GM21526 (cell line): Measurements from ENCODE around the gene MYRF.

Source experiments
- ATAC-seq: cut with Tn5 transposase; IDR thresholded peaks from one replicate; pipeline ENCODE4 v1.9.1; 2021; ENCODE audit warnings: moderate library complexity; ENCODE audit not compliant: unreplicated experiment, low FRiP score

The MYRF gene

DNA sequence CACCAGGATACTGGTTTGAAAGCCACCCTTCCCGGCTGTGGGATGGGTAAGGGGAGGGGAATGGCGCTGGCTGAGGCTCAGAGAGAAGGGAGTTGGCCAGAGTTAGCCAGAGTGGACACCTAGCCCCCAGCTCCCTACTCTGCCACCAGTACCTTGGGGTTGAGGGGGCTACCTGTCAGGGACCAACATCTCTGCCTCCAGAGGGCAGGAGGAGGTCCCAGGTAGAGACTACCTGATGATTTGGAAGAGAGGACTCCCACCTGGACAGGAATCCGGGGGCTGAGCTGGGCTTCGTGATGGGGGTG, 3.7 kb downstream of the MYRF start:
- no peak for ATAC-seq

DNA sequence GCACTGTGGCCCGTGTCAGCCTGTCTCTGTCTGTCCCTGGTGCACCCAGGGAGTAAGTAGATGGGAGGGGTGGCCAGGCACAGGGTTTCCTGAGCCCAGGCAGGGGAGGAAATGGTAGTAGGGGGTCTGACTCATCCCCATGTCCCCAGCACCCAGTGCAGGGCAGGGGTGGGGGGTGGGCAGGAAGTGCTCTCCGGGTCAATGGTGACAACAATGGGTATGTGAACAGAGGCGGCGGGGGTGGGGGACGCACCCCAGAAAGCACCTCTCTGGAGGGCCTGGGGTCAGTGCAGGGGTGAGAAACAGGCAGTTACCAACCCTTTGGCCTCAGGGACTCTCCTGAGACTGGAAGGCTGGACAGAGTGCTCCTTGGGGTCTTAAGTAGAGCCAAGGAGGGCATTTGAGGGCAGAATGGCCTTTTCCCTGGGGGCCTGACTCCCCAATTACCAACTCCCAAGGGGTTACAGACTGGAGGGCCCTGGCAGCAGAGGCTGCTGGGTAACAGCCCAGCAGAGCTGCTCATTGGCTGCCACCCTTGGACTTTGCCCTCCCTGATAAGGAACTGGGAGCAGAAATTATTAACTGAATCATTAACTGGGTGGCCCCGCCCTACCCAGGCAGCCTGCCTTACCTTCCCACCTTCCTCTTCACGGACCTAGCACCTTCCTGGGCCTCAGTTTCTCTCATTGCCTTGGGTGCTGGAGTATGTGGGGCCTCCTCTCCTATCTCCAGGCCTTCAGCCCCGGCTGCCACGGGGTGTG, 4.2 kb downstream of the MYRF start:
- no peak for ATAC-seq

DNA sequence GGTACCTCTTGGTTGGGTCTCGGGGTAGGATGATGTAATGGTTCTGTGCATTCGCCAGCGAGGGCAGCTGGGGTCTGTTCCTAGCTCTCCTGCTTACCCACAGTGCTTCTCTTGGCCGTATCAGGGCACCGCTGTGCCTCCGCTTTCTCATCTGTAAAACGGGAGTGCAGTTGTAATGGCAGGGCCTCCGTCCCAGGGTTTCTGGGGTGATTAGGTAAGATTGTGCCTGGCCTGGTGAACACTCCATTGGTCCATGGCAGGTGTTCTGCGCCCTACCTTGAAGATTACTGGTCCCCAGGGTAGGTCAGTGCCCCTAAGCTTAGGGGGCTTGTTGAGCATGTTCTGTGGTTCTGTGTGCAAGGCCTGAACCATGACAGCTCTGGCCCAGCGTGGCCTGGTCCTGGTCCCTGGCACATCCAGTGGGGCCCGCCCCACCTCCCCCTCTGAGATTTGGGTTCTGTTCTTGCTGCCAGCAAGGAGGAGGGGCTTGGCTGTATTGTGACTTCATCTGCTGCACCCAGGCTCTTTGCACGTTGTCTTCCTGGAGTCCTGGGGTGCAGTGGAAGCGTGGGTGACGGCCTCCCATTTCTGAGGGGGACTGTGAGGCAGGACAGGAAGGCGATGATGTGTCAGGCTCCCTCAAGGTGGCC, 4.9 kb downstream of the MYRF start:
- no peak for ATAC-seq

DNA sequence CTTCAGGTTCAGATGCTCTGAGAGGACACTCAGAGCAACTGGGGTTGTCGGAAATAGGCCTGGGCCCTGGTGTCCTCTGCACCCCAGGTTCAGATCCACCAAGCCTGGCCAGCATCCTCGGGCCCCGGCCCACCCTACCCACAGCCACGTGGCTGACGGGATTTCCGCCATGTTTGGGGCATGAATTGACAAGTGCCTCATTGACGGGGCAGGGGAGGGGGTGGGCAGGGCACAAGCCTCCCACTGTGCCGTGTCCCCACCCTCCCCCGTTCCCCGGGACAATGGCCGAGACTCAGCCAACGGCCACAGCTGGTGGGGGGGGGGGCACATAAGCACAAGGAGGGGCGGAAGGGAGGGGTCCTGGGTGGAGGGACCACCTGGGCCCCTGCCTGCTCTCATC, 8.5 kb downstream of the MYRF start:
- no peak for ATAC-seq

DNA sequence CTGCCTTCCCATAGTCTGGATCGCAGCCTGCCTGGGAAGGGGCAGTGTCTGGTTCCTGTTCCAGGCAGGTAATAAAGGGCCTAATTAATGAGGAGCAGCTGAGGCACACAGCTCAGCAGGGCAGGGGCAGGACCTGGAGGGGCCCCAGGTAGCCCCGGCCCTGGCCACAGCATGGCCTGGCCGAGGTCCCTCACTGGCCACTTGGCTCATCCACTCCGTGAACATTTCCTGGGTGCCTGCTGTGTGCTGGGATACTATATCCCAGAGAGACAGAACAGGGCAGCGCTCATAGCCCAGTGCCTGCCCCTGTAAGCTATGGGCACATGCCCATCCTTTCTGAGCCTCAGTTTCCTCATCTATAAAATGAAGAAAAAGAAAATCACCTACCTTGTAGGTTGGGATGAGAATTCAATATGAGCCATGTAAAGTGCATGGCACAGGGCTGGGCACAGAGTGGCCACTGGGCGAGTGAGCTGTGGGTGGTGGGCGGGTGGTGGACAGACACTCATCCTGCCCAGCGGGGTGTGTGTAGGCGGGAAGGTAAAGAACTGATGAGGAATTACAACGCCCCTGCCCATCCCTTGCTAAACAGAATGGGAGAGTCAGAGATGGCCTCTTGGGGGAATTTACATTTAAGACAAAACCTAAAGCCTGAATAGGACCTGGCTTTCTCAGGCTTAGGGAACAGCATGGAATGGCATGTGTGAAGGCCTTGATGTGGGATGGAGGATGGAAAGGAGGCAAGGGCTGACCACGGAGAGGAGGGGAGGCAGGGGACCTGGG, 9.2 kb downstream of the MYRF start:
- no peak for ATAC-seq

DNA sequence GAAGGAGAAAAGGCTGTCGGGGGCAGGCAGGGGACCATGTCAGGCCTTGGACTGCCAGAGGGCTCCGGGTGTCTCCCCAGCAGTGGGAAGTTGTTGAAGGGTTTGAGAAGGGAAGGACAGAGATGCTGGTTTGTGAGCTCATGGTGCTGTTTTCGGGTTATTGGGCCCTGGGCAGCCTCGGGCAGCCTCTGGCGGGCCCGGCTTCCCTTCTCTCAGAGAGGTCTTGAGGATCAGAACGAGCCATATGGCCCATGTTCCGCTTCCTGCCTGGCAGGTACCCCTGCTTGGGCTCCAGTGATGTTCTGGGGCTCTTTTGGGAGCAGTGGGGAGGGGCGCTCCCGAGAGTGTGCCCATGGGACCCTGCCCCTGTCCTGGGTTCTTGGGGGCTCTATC, 9.8 kb downstream of the MYRF start:
- ATAC-seq, result no peak

DNA sequence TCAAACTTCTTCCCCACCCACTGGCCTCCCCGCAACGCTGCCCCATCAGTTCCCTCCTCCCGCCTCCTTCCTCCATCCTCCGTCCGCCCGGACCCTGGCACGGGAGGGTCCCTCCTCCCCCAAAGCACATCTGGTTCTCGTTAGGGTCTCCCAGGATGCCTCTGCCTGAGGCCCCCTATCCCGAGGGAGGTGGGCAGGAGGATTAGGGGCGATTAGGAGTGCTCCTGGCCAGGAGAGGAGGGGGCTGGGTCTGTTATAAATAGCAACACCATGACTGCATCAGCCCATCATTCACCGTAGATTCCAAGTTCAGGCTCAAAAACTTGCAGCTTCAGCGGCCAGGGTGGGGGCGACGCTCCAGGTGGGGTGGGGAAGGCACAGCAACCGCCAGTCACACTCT, 10.4 kb downstream of the MYRF start:
- ATAC-seq, result no peak

DNA sequence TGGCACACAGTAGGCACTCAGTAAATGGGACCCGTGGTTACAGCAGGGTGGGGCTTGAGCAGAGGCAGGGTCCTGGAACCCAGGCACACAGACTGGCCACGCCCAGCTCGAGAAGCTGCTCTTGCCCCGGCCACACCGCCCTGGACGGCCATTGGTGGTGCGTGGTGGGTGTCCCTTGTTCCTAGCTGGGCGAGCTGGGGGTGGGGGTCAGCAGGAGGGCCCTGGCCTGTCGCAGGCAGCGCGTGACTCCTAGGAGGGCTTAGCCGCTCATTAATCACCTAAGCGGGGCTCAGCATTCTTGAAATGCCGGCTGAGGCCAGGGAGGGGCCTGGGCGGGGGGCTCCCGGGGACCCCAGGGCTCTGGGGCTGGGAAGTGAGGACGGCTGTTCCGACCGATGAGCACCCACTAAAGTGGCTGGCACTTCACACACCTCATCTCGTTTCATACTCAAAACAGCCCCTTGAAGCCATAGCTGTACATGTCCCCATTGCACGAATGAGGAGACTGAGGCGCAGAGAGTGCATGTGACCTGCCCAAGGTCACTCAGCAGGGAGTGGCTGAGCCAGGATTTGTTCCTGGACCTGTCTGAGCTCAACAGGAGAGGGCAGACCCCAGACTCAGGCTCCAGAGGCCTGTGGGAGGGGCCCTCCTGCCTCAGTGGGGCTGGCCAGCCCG, 11.6 kb downstream of the MYRF start:
- no peak for ATAC-seq

DNA sequence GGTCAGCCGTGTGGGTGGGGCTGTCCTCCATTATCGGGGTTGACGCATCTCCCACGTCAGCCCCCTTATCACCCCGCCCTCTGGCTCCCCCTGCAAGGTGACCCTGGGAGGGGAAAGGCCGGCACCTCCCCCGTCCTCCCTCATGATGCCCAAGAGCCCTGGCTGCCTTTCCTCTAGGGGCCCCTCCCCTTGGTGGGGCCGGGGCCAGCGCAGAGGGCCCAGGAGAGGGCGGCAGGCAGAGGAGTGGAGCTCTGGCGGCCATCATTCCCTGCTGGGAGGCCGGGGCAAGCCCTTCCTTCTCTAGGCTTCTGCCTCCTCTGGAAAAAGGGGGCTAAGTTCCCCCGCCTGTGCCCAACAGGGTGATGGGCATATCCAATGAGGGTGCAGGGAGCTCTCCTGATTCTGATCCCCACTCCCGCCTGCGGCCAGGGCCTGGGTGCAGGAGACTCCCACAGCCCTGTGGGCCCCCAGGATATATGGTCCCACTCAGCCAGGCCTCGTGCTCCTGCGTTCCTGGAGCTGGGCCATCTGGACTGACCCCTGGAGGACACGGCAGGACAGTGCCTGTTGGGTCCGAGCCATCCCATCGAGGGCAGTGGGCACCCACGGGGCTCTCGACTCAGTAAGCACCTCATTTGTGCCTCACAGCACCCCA, 12.3 kb downstream of the MYRF start:
- no peak for ATAC-seq

DNA sequence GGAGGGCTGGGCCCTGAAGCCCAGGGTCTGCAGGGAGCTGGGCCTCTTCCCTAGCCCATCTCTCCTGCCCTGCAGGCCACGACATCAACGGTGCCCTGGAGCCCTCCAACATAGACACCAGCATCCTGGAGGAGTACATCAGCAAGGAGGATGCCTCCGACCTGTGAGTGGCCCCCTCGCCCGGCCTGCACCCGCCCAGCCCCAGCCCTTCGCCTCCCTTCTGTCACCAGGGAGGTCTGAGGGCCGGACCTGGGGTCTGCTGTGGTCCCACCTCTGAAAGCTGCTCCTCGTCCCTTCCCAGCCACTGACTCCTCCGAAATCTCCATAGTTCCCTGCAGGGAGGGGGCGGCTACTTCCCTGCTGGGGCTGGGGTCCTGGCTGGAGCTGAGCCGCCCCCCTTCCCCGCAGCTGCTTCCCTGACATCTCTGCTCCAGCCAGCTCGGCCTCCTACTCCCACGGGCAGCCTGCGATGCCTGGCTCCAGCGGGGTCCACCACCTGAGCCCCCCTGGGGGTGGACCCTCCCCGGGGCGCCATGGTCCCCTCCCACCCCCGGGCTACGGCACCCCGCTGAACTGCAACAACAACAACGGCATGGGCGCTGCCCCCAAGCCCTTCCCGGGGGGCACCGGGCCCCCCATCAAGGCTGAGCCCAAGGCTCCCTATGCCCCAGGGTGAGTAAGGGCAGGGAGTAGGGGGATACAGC, 13.3 kb downstream of the MYRF start:
- ATAC-seq, result no peak

DNA sequence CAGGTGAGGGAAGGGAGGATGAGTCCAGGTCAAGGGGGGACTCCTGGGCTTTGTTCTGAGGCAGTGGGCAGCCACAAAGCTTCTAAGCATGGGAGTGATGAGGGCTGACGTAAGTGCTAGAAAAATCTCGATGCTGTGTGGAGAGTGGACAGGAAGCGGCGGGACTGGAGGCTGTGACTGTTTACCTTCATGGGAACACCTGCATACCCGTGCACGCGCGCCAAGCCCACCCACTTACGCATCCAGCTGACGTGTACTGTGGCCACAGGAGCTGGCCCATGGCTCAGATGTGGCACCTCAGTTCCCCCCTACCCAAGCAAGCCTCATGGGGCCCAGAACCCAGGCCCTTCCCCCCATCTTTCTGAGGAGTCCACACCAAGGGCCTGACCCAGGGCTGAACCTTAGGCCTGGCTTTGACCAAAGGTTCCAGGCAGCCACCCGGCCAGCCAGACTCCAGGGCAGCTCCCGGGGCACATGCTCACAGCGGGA, 14.0 kb downstream of the MYRF start:
- ATAC-seq, result no peak

DNA sequence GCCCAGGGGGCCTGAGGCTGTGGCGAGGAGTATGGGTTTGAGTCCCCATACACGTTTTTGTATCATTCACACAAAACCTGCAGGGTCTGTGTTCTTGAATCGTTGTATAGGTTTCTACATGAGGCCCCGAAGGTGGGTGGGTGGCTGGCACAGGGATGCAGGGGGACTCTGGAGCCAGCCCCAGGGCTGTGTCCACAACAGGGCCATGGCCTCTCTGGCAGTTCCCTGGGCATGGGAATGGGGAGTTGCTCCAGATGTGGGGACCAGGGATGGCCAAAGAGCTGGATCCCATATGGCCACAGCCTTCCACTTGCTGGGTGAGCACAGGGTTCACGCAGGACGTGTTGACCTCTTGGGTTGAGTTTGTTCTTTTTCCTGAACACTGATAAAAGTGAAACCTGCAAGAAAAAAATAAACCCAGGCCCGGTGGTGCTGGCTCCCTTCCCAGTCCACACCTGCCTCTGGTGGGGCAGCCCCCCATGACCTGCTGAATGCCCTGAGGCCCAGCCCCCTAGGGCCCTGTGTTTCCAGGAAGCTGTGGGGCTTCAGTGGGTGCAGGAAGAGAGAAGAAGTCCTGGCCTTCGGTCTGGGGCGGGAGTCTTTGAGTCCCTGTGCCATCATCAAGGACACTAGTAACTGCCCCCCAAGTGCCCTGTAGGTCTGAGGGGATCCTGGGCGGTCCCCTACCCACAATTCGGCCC, 16.1 kb downstream of the MYRF start:
- ATAC-seq, result no peak

DNA sequence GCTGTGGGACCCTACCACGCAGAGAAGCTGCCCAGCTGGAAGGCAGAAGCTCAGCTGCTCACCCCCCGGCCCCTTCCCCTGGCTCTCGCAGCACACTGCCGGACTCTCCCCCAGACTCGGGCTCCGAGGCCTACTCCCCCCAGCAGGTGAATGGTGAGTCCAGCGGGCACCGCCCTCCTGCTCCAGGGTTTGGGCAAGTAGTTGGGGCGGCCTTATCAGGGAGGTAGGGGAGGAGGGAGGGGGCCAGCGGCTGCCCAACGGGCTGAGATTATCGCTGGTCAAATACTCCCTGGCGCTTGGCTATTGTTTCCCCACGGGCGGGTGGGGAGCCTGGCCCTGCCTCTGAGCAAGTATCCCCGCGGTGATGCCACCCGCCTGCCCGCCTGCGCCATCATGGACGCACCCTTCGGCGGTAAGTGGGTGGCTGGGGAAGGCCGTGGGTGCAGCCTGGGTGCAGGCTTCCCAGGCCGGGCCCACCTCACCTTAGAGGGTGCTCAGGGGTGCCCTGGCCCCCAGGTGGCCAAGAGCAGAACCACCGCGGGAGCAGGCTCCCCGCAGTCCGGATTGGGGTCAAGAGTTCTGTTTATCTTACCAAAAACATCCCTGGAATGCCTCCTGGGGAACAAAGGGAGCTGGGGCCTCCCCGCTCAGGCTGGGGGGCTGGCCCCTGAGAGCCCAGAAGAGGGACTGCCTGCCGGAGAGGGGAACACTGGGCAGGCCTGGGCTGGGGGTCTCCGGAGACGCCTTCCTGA, 16.9 kb downstream of the MYRF start:
- ATAC-seq, result no peak

DNA sequence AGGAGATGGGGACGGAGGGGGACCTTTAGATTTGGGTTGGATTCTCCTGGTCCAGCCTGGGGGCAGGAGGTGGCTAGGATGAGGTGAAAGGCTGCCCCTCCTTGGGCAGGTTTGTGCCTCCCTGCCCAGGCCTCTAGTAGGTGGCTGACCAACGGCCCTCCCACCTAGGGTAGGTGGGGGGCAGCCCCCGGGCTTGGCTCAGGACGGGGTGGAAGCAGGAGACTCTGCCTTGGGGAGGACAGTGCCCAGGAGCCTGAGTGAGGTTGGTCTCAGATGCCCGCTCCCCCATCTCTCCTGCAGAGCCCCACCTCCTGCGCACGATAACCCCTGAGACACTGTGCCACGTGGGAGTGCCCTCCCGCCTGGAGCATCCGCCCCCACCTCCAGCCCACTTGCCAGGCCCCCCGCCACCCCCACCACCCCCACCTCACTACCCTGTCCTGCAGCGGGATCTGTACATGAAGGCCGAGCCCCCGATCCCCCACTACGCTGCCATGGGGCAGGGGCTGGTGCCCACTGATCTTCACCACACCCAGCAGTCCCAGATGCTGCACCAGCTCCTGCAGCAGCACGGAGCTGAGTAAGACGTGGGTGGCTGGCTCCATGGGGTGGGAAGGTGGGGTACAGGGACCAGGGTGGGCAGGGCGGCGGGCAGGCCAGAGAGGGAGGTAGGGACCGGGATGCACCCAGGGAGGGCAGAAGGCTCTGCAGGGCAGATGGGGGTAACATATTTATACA, 17.7 kb downstream of the MYRF start:
- ATAC-seq, result no peak

DNA sequence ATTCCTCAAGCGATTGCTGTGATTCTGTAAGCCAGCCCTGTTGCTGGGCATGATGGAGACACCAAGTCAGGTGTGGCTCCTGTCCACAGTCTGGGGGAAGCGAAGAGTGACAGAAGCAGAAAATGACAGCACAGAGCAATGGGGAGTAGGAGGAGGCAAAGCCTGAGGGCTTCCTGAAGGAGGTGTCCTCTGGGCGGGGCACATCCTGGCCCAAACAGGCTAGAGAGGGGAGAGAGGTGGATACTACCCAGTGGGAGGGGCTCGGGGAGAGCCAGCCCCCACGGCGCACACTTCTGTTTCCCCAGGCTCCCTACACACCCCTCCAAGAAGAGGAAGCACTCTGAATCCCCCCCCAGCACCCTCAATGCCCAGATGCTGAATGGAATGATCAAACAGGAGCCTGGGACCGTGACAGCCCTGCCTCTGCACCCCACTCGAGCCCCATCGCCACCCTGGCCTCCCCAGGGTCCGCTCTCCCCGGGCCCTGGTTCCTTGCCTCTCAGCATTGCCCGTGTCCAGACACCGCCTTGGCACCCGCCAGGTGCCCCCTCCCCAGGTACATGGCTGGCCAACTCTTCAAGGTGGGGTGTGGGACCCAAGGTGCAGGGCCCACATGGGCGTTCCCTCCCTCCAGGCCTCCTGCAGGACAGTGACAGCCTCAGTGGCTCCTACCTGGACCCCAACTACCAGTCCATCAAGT, 18.9 kb downstream of the MYRF start:
- no peak for ATAC-seq

DNA sequence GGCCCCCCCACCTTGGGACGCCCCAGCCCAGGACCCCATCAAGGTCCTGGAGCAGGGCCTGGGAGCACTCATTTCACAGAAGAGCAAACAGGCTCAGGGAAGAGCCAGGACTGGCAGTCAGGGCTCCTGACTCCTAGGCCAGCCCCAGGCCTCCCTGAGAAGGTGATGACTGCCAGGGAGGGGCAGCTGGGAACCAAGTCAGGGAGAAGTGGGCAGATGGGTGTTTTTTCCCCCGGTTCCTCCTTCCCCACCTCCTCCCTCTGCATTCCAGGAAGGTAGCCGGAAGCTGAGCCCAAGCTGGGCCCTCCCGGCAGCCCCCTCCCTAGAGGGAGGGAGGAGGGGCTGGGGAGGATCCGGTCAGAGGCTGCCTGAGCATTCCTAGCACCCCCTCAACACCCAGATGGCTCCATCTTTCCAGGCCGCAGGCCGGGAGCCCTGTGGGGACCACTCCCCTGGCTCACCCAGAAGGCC, 19.6 kb downstream of the MYRF start:
- ATAC-seq, result no peak

DNA sequence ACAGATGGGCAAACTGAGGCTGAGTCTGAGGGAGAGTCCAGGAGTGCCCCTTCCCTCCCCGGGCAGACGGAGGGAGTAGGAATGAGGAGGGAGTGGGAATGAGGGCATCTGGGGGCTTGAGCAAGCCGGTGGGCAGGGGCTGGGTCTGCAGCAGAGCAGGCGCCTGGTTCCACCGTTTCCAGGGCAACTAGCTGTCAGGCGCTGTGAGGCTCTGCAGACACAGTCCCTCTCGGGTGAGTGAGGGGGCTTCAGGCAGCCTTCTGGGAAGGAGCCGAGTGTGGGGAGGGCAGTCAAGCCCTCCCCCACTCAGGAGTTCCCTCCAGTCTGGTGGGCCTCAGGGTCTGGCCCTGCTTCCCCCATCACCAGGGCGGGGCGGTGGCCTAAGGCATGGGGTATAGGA, 20.9 kb downstream of the MYRF start:
- ATAC-seq, result no peak
